GM23248 (cell line): ENCODE measurements around the gene CCDC127. TPM values are rescaled to one million over a fixed set of nuclear protein-coding genes. Genes with fewer than 3 reads are reported as not detected.
"Not testable (repeated sequence)": the region's sequence is repeated elsewhere in the genome, so short reads cannot be mapped to it uniquely, and the experiment has no call there.

ENCODE experiments used
- DNase-seq: peaks from one replicate; pipeline ENCODE4 v3.0.0-alpha.2; 2015
- H2AFZ ChIP-seq: fragments of 200-600 bp; sonication (generic); 2 replicates; pipeline ENCODE4 v1.6.1; 2016; ENCODE audit warnings: antibody characterized with exemption
- H3F3A ChIP-seq: fragments of 200-600 bp; sonication (generic); 2 replicates; pipeline ENCODE4 v1.6.1; 2016; ENCODE audit warnings: mild to moderate bottlenecking, antibody characterized with exemption, mixed run types; ENCODE audit not compliant: insufficient read depth
- H3K27ac ChIP-seq: fragments of 200-600 bp; sonication (generic); 2 replicates; pipeline ENCODE4 v1.5.1; 2016; ENCODE audit warnings: mild to moderate bottlenecking
- H3K27me3 ChIP-seq: fragments of 200-600 bp; sonication (generic); replicated peaks from 2 replicates; pipeline ENCODE4 v1.6.1; 2016; ENCODE audit warnings: mild to moderate bottlenecking; ENCODE audit not compliant: insufficient read depth
- H3K36me3 ChIP-seq: fragments of 200-600 bp; sonication (generic); 2 replicates; pipeline ENCODE4 v1.6.1; 2016; ENCODE audit warnings: low read depth, mild to moderate bottlenecking
- H3K4me1 ChIP-seq: fragments of 200-600 bp; sonication (generic); 2 replicates; pipeline ENCODE4 v1.6.1; 2016; ENCODE audit warnings: mild to moderate bottlenecking; ENCODE audit not compliant: insufficient read depth
- H3K4me2 ChIP-seq: fragments of 200-600 bp; sonication (generic); one replicate; pipeline ENCODE4 v1.6.1; 2016; ENCODE audit warnings: mild to moderate bottlenecking; ENCODE audit not compliant: unreplicated experiment
- H3K4me3 ChIP-seq: fragments of 200-600 bp; sonication (generic); 2 replicates; pipeline ENCODE4 v1.5.1; 2016; ENCODE audit warnings: mild to moderate bottlenecking
- H3K79me2 ChIP-seq: fragments of 200-600 bp; sonication (generic); 2 replicates; pipeline ENCODE4 v1.6.1; 2016; ENCODE audit warnings: mild to moderate bottlenecking; ENCODE audit not compliant: insufficient read depth
- H3K9ac ChIP-seq: fragments of 200-600 bp; sonication (generic); 2 replicates; pipeline ENCODE4 v1.6.1; 2016; ENCODE audit warnings: mild to moderate bottlenecking
- H3K9me2 ChIP-seq: fragments of 200-600 bp; sonication (generic); 2 replicates; pipeline ENCODE4 v1.6.1; 2016; ENCODE audit warnings: mixed run types, mild to moderate bottlenecking, moderate library complexity; ENCODE audit not compliant: insufficient read depth
- H3K9me3 ChIP-seq: fragments of 200-600 bp; sonication (generic); one replicate; pipeline ENCODE4 v1.6.1; 2017; ENCODE audit warnings: low read depth
- H4K20me1 ChIP-seq: fragments of 200-600 bp; sonication (generic); 2 replicates; pipeline ENCODE4 v1.6.0; 2016; ENCODE audit not compliant: insufficient read depth
- EZH2 ChIP-seq: fragments of 200-600 bp; sonication (generic); IDR thresholded peaks from 2 replicates; pipeline ENCODE4 v1.6.1; 2018; ENCODE audit warnings: antibody characterized with exemption, mild to moderate bottlenecking; ENCODE audit not compliant: insufficient read depth, poor library complexity, severe bottlenecking
- EZH2phosphoT487 ChIP-seq: fragments of 200-600 bp; sonication (generic); IDR thresholded peaks from 2 replicates; pipeline ENCODE4 v1.6.1; 2018; ENCODE audit warnings: antibody characterized with exemption, moderate library complexity, mild to moderate bottlenecking, low read depth; ENCODE audit not compliant: insufficient read depth
- WGBS, 2 experiments: methylation state at CpG; one replicate each; pipeline ENCODE4 v1.1.6; 2015 to 2017; ENCODE audit warnings: low lambda C conversion rate in 2 of 2, low coverage in 1 of 2; ENCODE audit errors: missing lambda C conversion rate in 2 of 2; 5-methylcytosine and 5-hydroxymethylcytosine counted together
- in situ Hi-C: fragments of 300-500 bp; cut with MboI; formaldehyde crosslinking; loops from 2 replicates; pipeline ENCODE4 v1.15.0; 2020
- polyA plus RNA-seq: library from polyadenylated mRNA; unstranded; fragments of >200 nt; fragmentation: Nextera tagmentation; extraction: Ambion mirVana; gene quantifications from 2 replicates; pipeline ENCODE4 v1.2.1, GENCODE V29; 2016
- total RNA-seq: library from RNA; depleted of rRNA; stranded (reverse); fragments of >200 nt; shearing (Covaris generic); gene quantifications from 2 replicates; pipeline ENCODE4 v1.2.3, GENCODE V29; 2014

CCDC127 gene
- total and polyA plus RNA-seq, 2 experiments from 2014 or later: 6.3 to 11.3 TPM

DNA sequence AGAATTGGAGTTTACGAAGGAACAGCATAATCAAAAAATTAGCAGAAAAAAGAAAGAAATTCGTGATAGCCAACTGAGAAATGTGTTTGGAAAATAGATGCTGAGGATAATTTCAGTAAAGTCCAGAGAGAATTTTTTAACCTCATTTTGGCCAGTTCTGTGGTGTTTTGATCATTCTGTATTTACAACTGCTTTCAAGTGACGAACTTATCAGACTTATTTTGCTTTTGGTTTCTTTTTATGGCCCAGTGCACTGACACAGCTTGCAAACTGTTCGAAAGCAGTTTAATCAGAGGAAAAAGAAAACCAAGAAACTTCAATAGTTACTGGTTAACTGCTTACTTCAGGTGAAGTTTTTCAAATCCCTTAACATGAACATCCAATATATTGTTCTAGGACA lies 2.0 kb upstream of the CCDC127 start:
- Histone ChIP-seq H3K79me2 (peaks cover 83% of the 10 kb centered on the region), H4K20me1 (peaks cover 18% of the 10 kb centered on the region; the same call in 1 of the 2 replicates), H3K9me2 (no peaks in the 10 kb centered on the region), H3K4me3 (peak overlapping the region; percentile 94), H2AFZ (peak overlapping the region; percentile 89), H3K27me3 (no peaks in the 10 kb centered on the region), H3K4me1 (peaks cover 27% of the 10 kb centered on the region), H3K4me2 (peak overlapping the region; percentile 98), H3F3A (peaks cover 20% of the 10 kb centered on the region), H3K9ac (peak overlapping the region; percentile 89), H3K27ac (peak overlapping the region; percentile 60), H3K9me3 (no peaks in the 10 kb centered on the region), H3K36me3 (peaks cover 6% of the 10 kb centered on the region; the same call in 1 of the 2 replicates)
- peak; percentile 50 for DNase-seq
- in situ Hi-C loops: no loop called here
- 4 to 8% methylated on average over 4 of the region's 4 CpGs for WGBS, 2 experiments
- TF ChIP-seq EZH2 (no peak), EZH2phosphoT487 (no peak)

DNA sequence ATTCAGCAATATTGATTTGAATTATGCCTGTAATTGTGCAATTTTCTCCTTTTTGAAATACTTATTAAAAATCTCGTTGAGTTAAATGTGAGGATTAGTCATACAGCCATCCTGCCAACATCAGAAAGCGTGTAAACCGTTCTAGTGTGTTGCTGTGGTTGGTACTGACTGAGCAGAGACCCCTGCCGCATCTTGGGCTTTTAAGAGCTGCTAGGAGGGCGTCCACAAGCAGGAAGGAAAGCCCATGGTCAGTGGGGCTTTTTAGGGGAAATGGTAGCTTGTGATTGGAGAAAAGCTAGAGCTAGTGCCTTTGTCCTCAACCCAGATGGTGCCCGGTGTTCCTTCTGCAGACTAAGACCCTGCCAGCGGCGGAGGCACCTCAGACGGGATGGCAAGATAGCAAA lies 1.5 kb upstream of the CCDC127 start:
- H3K4me2 ChIP-seq: peak overlapping the region; percentile 98
- H3K27me3 ChIP-seq: no peaks in the 10 kb centered on the region
- H3K9me2 ChIP-seq: no peaks in the 10 kb centered on the region
- peak overlapping the region; percentile 94 for H3K4me3 ChIP-seq
- H3K36me3 ChIP-seq: 0 out of 2 replicates have a peak, but pooled peaks cover 2% of the 10 kb centered on the region
- H3K79me2 ChIP-seq: peaks cover 83% of the 10 kb centered on the region
- in situ Hi-C loops: no loop called here
- H3K9me3 ChIP-seq: no peaks in the 10 kb centered on the region
- H3K4me1 ChIP-seq: peaks cover 29% of the 10 kb centered on the region
- DNase-seq: peak; percentile 74
- H2AFZ ChIP-seq: peak overlapping the region; percentile 89
- 1% methylated on average over 9 of the region's 9 CpGs for WGBS, 2 experiments
- no peak for TF ChIP-seq EZH2
- no peak for TF ChIP-seq EZH2phosphoT487
- H4K20me1 ChIP-seq: peaks cover 18% of the 10 kb centered on the region; the same call in 1 of the 2 replicates
- peaks cover 22% of the 10 kb centered on the region for H3F3A ChIP-seq
- H3K27ac ChIP-seq: peak overlapping the region; percentile 60
- H3K9ac ChIP-seq: peak overlapping the region; percentile 89

DNA sequence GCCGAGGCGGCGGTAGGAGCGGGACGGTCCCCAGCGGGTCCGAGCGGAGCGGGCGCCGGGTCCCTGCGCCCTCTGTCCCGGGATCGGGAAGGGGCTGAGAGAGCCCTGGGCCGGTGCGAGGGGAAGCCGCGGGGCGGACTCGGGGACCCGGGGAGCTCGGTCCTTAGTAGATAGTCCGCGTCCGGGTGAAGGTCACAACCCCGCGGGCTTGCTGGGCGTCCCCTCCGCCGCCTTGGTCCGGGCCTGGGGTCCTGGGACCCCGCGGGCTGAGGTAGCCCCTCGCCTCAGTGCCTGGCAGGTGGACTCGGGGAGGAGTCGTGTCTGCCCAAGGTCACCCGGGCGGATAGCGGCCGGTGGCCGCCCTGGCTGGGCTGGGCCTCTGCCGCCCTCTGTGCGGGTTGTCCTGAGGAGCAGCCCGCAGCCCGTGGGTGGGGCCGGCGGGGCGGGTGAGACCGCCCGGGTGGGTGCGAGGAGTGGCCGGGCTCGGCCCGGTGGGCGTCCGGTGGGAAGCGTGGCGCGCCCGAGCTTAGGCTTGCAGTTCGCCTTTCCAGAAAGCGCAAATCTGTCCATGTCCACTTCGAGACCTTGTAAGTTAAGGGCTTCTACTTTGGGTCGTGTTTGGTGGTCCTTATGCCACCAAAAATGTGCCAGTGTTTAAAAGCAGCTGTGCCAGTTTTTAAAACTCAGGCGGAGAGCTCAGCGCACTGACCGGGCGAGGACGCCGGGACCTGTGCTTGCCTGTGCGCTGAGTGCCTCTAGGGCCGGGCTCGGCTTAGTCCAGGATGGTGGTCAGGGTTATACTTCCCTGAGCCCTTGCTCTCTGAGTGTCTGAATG lies 721 bp upstream of the CCDC127 start:
- H3K36me3 ChIP-seq: no peaks in the 10 kb centered on the region
- H3K27ac ChIP-seq: peak overlapping the region; percentile 60
- no peaks in the 10 kb centered on the region for H3K9me2 ChIP-seq
- 1 to 2% methylated on average over 36 to 59 of the region's 73 CpGs for WGBS, 2 experiments
- peaks cover 29% of the 10 kb centered on the region for H3K4me1 ChIP-seq
- in situ Hi-C loops: no loop called here
- peak overlapping the region; percentile 89 for H3K9ac ChIP-seq
- H3K4me2 ChIP-seq: peak overlapping the region; percentile 98
- peaks cover 18% of the 10 kb centered on the region; the same call in 1 of the 2 replicates for H4K20me1 ChIP-seq
- peak overlapping the region; percentile 94 for H3K4me3 ChIP-seq
- H3K27me3 ChIP-seq: no peaks in the 10 kb centered on the region
- DNase-seq: peak; percentile 76
- peaks cover 83% of the 10 kb centered on the region for H3K79me2 ChIP-seq
- peaks cover 22% of the 10 kb centered on the region for H3F3A ChIP-seq
- no peak for TF ChIP-seq EZH2phosphoT487
- TF ChIP-seq EZH2: no peak
- peak overlapping the region; percentile 89 for H2AFZ ChIP-seq
- H3K9me3 ChIP-seq: no peaks in the 10 kb centered on the region

DNA sequence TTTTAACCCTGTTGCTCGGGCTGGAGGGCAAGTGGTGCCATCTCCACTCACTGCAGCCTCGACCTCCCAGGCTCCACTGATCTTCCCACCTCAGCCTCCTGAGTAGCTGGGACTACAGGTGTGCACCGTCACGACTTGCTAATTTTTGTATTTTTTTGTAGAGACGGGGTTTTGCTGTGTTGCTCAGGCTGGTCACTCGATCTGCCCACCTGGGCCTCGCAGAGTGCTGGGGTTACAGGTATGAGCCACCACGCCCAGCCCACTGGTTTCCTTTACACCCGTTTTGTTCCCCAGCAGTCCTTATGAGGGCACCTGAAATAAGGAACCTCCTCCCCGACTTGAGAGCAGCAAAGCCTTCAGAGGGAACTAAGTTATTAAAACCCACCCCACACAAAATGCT lies 1.9 kb downstream of the CCDC127 start:
- H4K20me1 ChIP-seq, H3K9me2 ChIP-seq, in situ Hi-C loops, H3K9ac ChIP-seq, H3K36me3 ChIP-seq, H3K27me3 ChIP-seq, H3K9me3 ChIP-seq, H2AFZ ChIP-seq, H3K4me3 ChIP-seq, H3K4me2 ChIP-seq, DNase-seq, H3K27ac ChIP-seq: not testable (repeated sequence)
- Histone ChIP-seq H3K79me2 (peaks cover 61% of the 10 kb centered on the region), H3F3A (peaks cover 15% of the 10 kb centered on the region; the same call in 1 of the 2 replicates), H3K4me1 (peaks cover 16% of the 10 kb centered on the region)
- 96% methylated on average over 8 to 10 of the region's 10 CpGs for WGBS, 2 experiments

DNA sequence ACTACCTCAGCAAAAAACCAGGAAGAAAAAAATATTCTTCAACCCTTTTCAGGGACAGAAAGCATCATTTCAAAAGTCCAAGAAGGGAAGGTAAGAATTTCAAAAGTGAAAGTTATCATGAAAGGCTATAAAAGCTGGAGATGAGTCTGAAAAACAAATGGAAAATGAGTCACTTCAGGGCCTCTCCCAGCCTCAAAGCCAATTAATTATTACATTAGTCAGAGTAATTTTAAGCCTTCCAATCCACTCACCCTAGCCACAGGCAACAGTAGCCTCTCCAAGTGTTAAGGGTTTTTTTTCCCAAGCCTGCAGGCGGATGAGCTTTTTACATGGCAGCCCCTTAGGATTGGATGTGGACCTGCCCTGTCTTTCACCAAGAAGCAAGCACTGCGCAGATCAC lies 2.7 kb downstream of the CCDC127 start:
- DNase-seq: peak; percentile 65
- Histone ChIP-seq H3K4me1 (peaks cover 12% of the 10 kb centered on the region), H3K4me3 (peak overlapping the region; percentile 59), H3K4me2 (peak overlapping the region; percentile 85), H3K27ac (peak overlapping the region; percentile 79), H3K9ac (peak overlapping the region; percentile 47), H3F3A (peaks cover 15% of the 10 kb centered on the region; the same call in 1 of the 2 replicates), H3K79me2 (peaks cover 55% of the 10 kb centered on the region)
- H3K36me3 ChIP-seq, H2AFZ ChIP-seq, H4K20me1 ChIP-seq, H3K9me3 ChIP-seq, in situ Hi-C loops, H3K9me2 ChIP-seq, H3K27me3 ChIP-seq: not testable (repeated sequence)
- 20 to 29% methylated on average over 2 of the region's 2 CpGs for WGBS, 2 experiments
